Omental fat pad (tissue), 4 donors: ENCODE results near the gene FAM120AOS. TPM values are rescaled to one million over a fixed set of nuclear protein-coding genes. Genes with fewer than 3 reads are reported as not detected.
"Not testable (repeated sequence)": the region's sequence is repeated elsewhere in the genome, so short reads cannot be mapped to it uniquely, and the experiment has no call there.

Source experiments
- ATAC-seq: fragments of 150-250 bp; one replicate; pipeline ENCODE4 v1.9.1; 2016; ENCODE audit warnings: mild to moderate bottlenecking, moderate library complexity; ENCODE audit not compliant: low FRiP score
- DNase-seq: peaks from one replicate; pipeline ENCODE4 v3.0.0-alpha.2; 2019; ENCODE audit warnings: low spot score
- total RNA-seq, 4 donors: library from RNA; depleted of rRNA; stranded (reverse); fragments of >200 nt; gene quantifications; one replicate each; pipeline ENCODE4 v1.1.0, GENCODE V29; 2016
- TF ChIP-seq, protein P1 (sequence below), 3 donors: fragments of 450-650 bp; IDR thresholded peaks; one replicate each; pipeline ENCODE4 v1.5.1; 2016 to 2017; ENCODE audit warnings: antibody characterized with exemption in 3 of 3, mild to moderate bottlenecking in 3 of 3, moderate library complexity in 2 of 3

The FAM120AOS gene
- total RNA-seq, 4 donors from 2014 or later, result 48.2 to 61.2 (median 54.2) TPM

DNA sequence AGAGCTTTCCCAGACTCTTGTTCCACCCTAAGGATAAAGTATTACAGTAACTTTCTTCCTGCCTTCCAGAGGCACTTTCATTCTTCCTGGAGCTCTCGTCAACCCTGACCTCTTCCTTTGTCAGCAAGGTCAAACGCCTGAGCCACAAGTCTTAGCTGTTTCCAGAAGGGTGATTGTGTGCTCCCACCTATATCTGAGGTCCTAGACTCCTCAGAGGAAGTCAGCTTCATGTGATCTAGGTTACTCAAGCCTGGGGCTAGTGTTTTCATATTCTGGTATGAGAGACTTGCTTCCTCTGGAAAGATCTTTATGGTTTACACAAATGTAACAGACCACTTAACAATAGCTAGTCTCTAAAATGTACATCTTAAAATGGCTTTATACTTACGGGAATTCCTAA lies 7.3 kb downstream of the FAM120AOS start:
- no peak for DNase-seq
- TF ChIP-seq, protein P1, sequence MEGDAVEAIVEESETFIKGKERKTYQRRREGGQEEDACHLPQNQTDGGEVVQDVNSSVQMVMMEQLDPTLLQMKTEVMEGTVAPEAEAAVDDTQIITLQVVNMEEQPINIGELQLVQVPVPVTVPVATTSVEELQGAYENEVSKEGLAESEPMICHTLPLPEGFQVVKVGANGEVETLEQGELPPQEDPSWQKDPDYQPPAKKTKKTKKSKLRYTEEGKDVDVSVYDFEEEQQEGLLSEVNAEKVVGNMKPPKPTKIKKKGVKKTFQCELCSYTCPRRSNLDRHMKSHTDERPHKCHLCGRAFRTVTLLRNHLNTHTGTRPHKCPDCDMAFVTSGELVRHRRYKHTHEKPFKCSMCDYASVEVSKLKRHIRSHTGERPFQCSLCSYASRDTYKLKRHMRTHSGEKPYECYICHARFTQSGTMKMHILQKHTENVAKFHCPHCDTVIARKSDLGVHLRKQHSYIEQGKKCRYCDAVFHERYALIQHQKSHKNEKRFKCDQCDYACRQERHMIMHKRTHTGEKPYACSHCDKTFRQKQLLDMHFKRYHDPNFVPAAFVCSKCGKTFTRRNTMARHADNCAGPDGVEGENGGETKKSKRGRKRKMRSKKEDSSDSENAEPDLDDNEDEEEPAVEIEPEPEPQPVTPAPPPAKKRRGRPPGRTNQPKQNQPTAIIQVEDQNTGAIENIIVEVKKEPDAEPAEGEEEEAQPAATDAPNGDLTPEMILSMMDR (IDR thresholded peaks at IDR 0.05), result no peak
- no peak for ATAC-seq

DNA sequence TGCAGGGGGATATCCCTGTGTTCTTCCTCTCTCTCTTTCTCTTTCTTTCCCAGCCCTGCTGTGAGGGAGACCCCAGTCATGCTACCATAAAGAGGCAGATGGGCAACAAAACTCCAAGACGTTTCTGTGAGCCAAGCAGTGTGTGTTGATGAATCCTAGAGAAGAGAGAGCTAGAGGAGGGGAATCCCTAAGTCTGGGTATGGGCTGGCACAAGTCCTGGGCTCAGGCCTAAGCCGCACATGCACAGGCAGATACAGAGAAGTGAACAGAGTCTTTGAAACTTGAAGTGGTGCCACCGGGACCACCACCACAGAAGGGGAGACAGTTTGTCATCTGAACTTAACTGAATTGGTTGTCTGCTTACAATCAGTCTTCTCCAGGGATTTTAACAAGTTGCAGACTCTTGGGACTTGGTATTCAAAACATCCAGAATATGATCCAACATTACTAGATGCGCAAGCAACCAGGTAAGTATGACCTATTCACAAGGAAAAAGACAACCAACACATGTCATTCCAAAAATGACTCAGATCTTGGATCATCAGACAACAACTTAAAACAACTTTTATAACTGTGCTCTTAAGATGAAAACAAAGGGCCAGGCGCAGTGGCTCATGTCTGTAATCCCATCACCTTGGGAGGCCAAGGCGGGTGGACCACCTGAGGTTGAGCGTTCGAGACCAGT lies 12.3 kb downstream of the FAM120AOS start:
- TF ChIP-seq, protein P1 (IDR thresholded peaks at IDR 0.05), result no peak
- DNase-seq (no peak), ATAC-seq (no peak)

DNA sequence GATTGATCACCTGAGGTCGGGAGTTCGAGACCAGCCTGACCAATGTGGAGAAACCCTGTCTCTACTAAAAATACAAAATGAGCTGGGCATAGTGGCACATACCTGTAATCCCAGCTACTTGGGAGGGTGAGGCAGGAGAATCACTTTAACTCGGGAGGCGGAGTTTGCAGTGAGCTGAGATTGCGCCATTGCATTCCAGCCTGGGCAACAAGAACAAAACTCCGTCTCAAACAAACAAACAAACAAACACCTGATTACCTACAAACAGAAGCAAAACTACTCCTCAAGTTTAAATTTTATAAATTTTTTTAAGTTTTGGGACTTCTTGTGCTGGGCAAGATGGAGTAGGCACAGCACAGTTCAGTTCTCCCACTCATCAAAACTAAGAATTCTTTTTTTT lies 14.1 kb downstream of the FAM120AOS start:
- ATAC-seq, DNase-seq: not testable (repeated sequence)

DNA sequence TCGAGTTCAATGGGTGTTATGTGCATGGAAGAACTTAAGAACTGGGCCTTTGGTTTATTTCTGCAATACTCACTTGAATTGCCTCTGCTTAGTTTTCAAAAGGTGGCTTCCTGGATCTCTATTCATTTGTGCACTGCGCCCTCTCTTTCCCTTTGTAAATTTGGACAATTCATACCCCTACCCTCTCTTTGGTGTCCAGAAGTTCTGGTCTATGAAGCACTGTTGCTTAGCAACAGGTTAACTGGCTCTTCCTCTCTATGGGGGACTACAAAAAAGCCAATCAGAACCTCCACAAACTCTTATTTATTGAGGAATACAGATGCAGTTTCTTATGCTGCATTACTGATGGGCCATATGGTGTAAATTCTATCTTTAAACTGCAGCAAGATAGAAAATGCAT lies 15.4 kb downstream of the FAM120AOS start:
- DNase-seq (no peak), ATAC-seq (no peak)
- TF ChIP-seq, protein P1 (IDR thresholded peaks at IDR 0.05), result no peak

DNA sequence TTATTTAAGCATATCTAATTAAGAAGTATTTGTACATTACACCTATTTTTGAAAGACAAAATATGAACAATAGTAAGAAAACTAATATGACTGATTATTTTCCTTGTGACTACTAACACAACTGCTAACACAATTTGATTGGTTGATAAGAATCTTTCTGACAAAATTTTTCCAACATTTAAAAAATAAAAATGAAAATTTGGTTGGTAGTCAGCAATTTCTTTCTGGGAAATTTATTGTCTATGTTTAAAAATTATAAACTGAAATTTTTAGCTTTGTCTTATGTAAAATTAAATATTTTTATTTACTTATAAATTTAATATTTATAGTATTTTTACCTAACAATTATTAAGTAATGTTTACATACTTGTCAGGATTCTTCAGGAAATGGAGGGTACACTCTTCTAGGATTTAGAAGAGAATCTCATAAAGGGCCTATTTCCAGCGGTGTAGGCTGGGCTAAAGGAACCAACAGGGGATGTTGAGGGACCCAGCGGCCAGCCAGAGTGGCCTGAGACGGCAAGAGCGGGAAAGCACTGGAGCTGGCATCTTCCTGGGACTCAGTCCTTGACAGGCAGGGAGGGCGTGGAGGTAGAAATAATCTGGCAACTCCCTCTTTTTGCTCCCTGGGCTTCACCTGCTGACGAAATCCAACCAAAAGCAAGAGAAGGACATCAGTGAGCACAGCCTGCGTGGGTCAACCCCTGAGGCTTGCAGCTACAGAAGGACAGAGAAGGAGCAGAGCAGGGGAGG lies 16.6 kb downstream of the FAM120AOS start:
- no peak for DNase-seq
- TF ChIP-seq, protein P1 (IDR thresholded peaks at IDR 0.05), result no peak

DNA sequence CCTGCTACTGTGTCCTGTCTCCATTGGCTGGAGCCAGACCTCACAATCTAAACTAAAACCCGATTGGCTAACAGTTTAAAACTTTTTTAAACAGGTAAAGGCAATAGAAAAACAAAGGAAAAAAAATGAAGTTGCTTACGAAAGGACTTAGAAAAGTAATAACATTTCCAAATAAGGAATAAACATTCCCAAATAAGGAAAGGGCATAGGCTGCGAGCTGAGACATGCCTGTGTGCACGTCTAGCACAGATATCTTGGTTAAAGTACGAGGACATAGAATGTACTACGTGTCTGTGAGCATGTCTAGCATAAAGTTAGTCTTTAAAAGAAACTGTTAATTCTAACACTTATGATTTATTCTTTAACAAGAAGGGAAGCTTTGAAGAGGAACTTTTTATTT lies 17.2 kb downstream of the FAM120AOS start:
- TF ChIP-seq, protein P1 (IDR thresholded peaks at IDR 0.05), result no peak
- ATAC-seq, result no peak
- no peak for DNase-seq

More for the DNA sequence above, 16.6 kb downstream of the FAM120AOS start:
- no peak for ATAC-seq

DNA sequence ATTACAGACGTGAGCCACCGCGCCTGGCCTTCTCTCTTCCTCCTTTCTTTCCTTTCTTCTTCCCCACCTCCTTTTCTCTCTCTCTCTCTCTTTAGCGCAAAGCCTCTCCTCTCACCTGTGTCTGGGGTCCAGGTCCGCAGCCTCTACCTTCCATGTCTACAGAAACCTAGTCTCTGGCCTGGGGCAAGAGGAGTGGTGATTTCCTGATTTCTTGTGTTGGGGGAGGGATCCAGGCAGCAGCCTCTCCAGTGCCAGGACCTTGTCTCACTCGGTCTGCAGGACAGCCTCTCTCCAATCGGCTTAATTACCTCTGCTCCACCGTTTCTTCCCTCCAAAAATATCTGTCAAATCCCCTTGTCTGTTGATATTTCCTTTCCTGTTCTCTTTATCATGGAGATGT lies 18.0 kb downstream of the FAM120AOS start:
- TF ChIP-seq, protein P1 (IDR thresholded peaks at IDR 0.05), result no peak
- no peak for DNase-seq
- no peak for ATAC-seq
